GM12875 (cell line): ENCODE data around the gene TMEM139.

ENCODE experiments used
- H3K4me3 ChIP-seq: one replicate; pipeline ENCODE4 v1.5.1; 2011; ENCODE audit warnings: low read depth, low read length, control low read depth
- TF ChIP-seq, protein P1 (sequence below): IDR thresholded peaks from 2 replicates; pipeline ENCODE4 v1.5.1; 2011; ENCODE audit warnings: low read depth, mild to moderate bottlenecking, control low read depth, inconsistent platforms, low read length, moderate library complexity, borderline replicate concordance; ENCODE audit not compliant: insufficient read depth

TMEM139 gene

GRCh38 chr7:143308632-143309031 lies 23.9 kb downstream of the TMEM139 start:
- no peak overlapping the region for H3K4me3 ChIP-seq
- TF ChIP-seq, protein P1, sequence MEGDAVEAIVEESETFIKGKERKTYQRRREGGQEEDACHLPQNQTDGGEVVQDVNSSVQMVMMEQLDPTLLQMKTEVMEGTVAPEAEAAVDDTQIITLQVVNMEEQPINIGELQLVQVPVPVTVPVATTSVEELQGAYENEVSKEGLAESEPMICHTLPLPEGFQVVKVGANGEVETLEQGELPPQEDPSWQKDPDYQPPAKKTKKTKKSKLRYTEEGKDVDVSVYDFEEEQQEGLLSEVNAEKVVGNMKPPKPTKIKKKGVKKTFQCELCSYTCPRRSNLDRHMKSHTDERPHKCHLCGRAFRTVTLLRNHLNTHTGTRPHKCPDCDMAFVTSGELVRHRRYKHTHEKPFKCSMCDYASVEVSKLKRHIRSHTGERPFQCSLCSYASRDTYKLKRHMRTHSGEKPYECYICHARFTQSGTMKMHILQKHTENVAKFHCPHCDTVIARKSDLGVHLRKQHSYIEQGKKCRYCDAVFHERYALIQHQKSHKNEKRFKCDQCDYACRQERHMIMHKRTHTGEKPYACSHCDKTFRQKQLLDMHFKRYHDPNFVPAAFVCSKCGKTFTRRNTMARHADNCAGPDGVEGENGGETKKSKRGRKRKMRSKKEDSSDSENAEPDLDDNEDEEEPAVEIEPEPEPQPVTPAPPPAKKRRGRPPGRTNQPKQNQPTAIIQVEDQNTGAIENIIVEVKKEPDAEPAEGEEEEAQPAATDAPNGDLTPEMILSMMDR, result no peak

GRCh38 chr7:143314127-143314526 lies 29.4 kb downstream of the TMEM139 start:
- TF ChIP-seq, protein P1, result no peak
- no peak overlapping the region for H3K4me3 ChIP-seq

- TF ChIP-seq, protein P1, result no peak
- H3K4me3 ChIP-seq, result no peak within 1 kb of the TSS
Observed at GRCh38 chr7:143315776-143316175, 31.0 kb downstream of the TMEM139 start, which contains the start of gene CLCN1. TSS of gene CLCN1 (plus strand) at chr7:143316111. CDS start at chr7:143316213, 102 bp downstream.

GRCh38 chr7:143316492-143316891 lies 31.7 kb downstream of the TMEM139 start:
- TF ChIP-seq, protein P1, result no peak
- no peak overlapping the region for H3K4me3 ChIP-seq

GRCh38 chr7:143318661-143319060 lies 33.9 kb downstream of the TMEM139 start:
- no peak overlapping the region for H3K4me3 ChIP-seq
- TF ChIP-seq, protein P1, result no peak

DNA sequence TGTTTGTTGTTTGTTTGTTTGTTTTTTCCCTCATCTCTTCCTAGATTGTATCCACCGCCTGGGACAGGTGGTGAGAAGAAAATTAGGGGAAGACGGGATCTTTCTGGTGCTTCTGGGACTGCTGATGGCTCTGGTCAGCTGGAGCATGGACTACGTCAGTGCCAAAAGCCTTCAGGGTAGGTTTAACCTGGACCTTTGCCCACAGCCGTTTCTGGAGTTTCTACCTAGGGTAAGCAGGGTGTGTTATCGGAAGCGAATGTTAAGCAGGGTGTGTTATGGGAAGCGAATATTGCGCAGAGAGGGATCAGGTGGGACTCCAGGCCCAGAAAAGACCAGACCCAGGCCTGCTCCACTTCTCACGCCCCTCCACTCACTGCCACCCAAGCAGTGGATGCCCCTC lies 35.9 kb downstream of the TMEM139 start:
- H3K4me3 ChIP-seq, result no peak overlapping the region
- TF ChIP-seq, protein P1, result no peak

- TF ChIP-seq, protein P1, result no peak
- no peak overlapping the region for H3K4me3 ChIP-seq
Observed at GRCh38 chr7:143321242-143321641, 36.5 kb downstream of the TMEM139 start.
